ENCODE data around the gene UQCC2. TPM values are rescaled to one million over a fixed set of nuclear protein-coding genes. Genes with fewer than 3 reads are reported as not detected.

UQCC2 gene
- total RNA-seq, 4 donors from 2014 or later: 4.6 to 19.6 (median 6.9) TPM

DNA sequence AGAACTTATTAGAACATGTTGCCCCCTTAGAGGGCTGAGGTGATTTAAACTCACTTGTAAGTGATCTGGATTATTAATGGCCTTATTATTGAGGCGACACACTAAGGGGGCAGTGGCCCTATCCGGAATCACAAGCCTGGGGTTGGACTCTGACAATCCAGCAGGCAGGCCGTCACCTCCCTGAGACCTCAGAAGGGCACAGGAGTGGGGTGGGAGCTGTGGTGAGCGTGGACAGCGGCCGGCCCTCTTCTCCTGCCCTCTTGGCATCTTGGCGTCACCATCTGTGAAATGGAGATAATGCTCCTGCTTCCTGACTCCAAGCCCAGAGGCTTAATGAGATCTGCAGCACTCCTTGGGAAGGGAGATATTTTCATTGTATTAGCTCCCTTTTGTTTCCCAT is 15.6 kb upstream of the UQCC2 start:
- no peaks in the 10 kb centered on the region for H3K4me1 ChIP-seq
- H3K27me3 ChIP-seq: no peaks in the 10 kb centered on the region
- no peak overlapping the region for H3K4me3 ChIP-seq
- TF ChIP-seq, protein P1, sequence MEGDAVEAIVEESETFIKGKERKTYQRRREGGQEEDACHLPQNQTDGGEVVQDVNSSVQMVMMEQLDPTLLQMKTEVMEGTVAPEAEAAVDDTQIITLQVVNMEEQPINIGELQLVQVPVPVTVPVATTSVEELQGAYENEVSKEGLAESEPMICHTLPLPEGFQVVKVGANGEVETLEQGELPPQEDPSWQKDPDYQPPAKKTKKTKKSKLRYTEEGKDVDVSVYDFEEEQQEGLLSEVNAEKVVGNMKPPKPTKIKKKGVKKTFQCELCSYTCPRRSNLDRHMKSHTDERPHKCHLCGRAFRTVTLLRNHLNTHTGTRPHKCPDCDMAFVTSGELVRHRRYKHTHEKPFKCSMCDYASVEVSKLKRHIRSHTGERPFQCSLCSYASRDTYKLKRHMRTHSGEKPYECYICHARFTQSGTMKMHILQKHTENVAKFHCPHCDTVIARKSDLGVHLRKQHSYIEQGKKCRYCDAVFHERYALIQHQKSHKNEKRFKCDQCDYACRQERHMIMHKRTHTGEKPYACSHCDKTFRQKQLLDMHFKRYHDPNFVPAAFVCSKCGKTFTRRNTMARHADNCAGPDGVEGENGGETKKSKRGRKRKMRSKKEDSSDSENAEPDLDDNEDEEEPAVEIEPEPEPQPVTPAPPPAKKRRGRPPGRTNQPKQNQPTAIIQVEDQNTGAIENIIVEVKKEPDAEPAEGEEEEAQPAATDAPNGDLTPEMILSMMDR (IDR thresholded peaks at IDR 0.05): no peak
- TF ChIP-seq POLR2A (IDR thresholded peaks at IDR 0.05): no peak
- no peak overlapping the region for H3K27ac ChIP-seq
- H3K9me3 ChIP-seq: no peaks in the 10 kb centered on the region
- no peaks in the 10 kb centered on the region for H3K36me3 ChIP-seq
- DNase-seq: no peak

DNA sequence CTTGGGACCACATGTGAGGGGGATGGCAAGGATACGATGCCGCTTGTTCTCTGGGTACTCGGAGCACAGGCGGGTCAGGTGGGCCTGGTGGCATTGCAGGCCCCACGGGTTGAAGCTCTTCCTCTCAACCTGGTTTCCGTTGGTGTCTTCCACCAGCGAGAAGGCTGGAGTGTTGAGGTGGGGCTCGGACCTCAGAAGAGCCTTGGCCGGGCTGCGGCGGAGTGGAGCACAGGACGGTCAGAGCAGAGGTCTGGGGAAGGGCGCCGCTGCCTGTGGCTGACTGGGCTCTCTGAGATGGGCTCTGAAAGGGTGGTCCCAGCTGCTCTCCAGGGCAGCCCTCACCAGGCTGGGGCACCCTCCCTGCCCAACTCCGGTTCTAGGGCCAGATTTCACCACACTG is 15.2 kb upstream of the UQCC2 start:
- Histone ChIP-seq H3K36me3 (no peaks in the 10 kb centered on the region), H3K9me3 (no peaks in the 10 kb centered on the region), H3K27me3 (no peaks in the 10 kb centered on the region), H3K4me3 (no peak overlapping the region), H3K4me1 (no peaks in the 10 kb centered on the region), H3K27ac (no peak overlapping the region)
- no peak for TF ChIP-seq POLR2A (IDR thresholded peaks at IDR 0.05)
- TF ChIP-seq, protein P1 (IDR thresholded peaks at IDR 0.05): no peak
- DNase-seq: no peak

DNA sequence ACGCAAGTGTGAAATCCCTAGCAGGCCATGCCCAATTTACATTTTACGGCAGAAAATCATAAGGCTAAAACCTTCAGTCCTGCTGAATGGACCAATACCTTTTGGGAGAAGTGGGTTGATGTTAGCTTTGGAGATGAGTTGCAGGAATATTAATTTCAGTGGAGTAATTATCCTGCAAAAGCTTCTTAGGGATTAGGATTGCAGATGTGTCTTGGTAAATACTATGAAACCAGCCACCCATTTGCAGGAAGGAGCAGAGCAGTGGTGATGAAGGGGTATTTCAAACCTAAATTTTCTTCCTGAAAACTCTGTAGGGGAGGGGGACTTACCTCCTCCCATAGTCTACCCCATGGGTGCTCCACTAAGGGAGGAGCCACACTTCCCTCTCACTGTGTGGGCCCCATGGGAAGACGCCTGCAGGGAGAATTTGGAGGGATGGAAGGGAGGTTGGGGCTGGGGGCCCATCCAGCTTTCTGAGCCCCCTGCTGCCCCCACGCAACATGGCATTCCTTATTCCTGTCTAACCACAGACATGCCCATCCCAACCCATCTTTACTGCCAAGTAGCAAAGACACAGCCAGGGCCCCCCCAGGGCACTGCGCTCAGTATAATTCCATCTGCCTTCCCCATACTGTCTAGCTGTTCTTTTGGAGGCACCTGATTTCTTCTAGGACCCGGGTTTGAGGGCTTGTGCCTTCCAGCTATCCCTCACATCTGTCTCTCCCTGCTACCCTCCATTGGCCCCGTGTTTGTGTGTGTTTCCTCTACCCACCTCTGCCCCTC is 14.6 kb upstream of the UQCC2 start:
- Histone ChIP-seq H3K4me1 (no peaks in the 10 kb centered on the region), H3K27me3 (no peaks in the 10 kb centered on the region), H3K36me3 (no peaks in the 10 kb centered on the region), H3K27ac (no peak overlapping the region), H3K9me3 (no peaks in the 10 kb centered on the region), H3K4me3 (no peak overlapping the region)
- TF ChIP-seq POLR2A (IDR thresholded peaks at IDR 0.05): no peak
- TF ChIP-seq, protein P1 (IDR thresholded peaks at IDR 0.05): no peak
- DNase-seq: no peak

DNA sequence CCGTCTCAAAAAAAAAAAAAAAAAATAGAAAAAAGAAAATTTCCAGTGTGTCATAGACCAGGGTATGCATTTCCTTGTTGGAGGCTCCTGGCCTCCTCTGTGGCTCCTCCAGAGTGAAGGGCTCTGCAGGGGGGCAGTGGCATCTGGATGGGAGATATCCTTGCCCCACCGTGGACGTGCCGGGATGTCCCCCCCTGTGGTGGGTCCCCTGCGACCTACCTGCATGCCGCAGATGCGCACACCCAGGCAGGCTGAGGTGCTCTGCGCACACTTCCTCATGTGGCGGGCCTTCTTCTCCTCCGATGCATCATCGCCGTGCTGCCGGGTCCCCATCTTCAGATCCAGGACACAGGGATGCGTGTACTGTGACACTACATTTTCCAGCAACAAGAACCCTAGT is 13.7 kb upstream of the UQCC2 start:
- no peak overlapping the region for H3K4me3 ChIP-seq
- H3K36me3 ChIP-seq: no peaks in the 10 kb centered on the region
- H3K4me1 ChIP-seq: peaks cover 0 to 3% (median 0%) of the 10 kb centered on the region in 4 donors
- H3K9me3 ChIP-seq: no peaks in the 10 kb centered on the region
- TF ChIP-seq POLR2A (IDR thresholded peaks at IDR 0.05): no peak
- TF ChIP-seq, protein P1 (IDR thresholded peaks at IDR 0.05): no peak
- no peak for DNase-seq
- no peaks in the 10 kb centered on the region for H3K27me3 ChIP-seq
- no peak overlapping the region for H3K27ac ChIP-seq

DNA sequence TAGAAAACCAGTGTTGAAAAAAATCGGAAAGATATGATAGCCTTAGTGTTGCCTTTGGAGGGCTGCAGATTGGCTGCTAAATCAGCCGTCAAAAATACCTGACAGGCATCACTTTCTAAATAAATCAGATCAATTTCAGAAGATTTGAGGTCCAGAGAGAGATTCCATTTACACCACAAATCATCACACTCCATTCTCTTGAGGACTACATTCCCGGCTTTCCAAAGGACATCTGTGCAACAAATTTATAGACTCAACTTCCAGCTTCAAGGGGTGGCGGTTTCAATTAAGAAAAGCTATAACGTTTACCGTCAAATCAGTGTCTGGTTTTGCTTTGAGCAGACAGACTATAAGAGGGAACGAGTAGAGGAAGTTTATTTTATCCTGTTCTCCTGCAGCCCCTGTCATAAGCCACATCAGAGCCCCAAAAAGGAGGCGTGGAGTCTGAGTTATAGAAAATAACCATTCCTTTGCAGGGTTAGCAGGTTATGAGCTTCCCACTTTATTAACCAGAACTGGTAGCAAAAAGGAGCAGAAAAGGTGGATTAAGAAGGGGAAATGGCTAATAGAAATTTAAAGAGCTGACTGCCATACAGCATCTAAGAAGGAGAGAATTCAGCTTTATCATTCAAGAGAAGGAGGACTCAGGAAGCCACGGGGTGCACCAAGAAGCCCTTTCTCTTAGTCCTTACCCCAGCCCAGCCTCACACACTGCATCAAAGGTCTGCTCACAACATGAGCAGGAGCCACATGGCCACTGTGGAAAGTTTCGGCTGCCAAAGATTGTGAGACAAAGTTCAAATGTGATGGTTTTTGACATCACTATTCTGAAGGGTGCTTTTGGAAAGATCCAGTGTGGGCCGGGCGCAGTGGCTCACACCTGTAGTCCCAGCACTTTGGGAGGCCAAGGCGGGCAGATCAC is 12.9 kb upstream of the UQCC2 start:
- no peak overlapping the region for H3K4me3 ChIP-seq
- H3K9me3 ChIP-seq: no peaks in the 10 kb centered on the region
- no peak overlapping the region for H3K27ac ChIP-seq
- H3K36me3 ChIP-seq: no peaks in the 10 kb centered on the region
- no peak for TF ChIP-seq POLR2A (IDR thresholded peaks at IDR 0.05)
- TF ChIP-seq, protein P1 (IDR thresholded peaks at IDR 0.05): no peak
- no peaks in the 10 kb centered on the region for H3K27me3 ChIP-seq
- H3K4me1 ChIP-seq: peaks cover 0 to 4% (median 0%) of the 10 kb centered on the region in 4 donors
- DNase-seq: no peak
